SK-N-DZ (cell line): Measurements from ENCODE around the gene KRTAP6-3.

Experiments used
- DNase-seq: peaks from one replicate; pipeline ENCODE4 v3.0.0-alpha.2; 2015; ENCODE audit warnings: low spot score
- small RNA-seq, 2 experiments: library from RNA; depleted of rRNA; stranded (forward); fragments of <200 nt; gene quantifications; one replicate each; pipeline ENCODE3, GENCODE V24; 2014

KRTAP6-3 gene

GRCh38 chr21:30625449-30626165, 33.4 kb downstream of the KRTAP6-3 start:
- no peak for DNase-seq

- DNase-seq: no peak
Observed at GRCh38 chr21:30628109-30628508, 35.9 kb downstream of the KRTAP6-3 start.

GRCh38 chr21:30629200-30629599, 37.0 kb downstream of the KRTAP6-3 start:
- no peak for DNase-seq

GRCh38 chr21:30634906-30635305, 42.7 kb downstream of the KRTAP6-3 start, which contains the start of gene KRTAP20-2:
TSS of gene KRTAP20-2 (plus strand) at chr21:30635206. CDS start at chr21:30635264, 58 bp downstream.
- DNase-seq: no peak

- no peak for DNase-seq
Observed at GRCh38 chr21:30638686-30639085, 46.4 kb downstream of the KRTAP6-3 start.

- no peak for DNase-seq
Observed at GRCh38 chr21:30642564-30642963, 50.3 kb downstream of the KRTAP6-3 start, which contains the start of gene KRTAP20-3. TSS of gene KRTAP20-3 (plus strand) at chr21:30642864.

Small RNA genes lying within 50 kb of the gene (small RNA-seq; reads per million reads assigned to genes)
- gene KRTAP20-1: 0 reads per million in 2 experiments
- 0 reads per million in 2 experiments for gene KRTAP20-3
- gene KRTAP20-4: 0 reads per million in 2 experiments
- gene KRTAP22-1: 0 reads per million in 2 experiments
- gene KRTAP22-2: 0 reads per million in 2 experiments
